GM23338 (cell line): ENCODE measurements around the gene FRYL.

Experiments
- CREB1 ChIP-seq: fragments of 250-450 bp; sonication (Bioruptor Pico); IDR thresholded peaks from 2 replicates; pipeline ENCODE4 v1.5.0; 2020; ENCODE audit warnings: low read depth, mild to moderate bottlenecking, moderate library complexity
- EZH2 ChIP-seq: fragments of 200-600 bp; sonication (generic); IDR thresholded peaks from one replicate; pipeline ENCODE4 v1.8.0; 2017; ENCODE audit warnings: antibody characterized with exemption, mild to moderate bottlenecking, low read depth; ENCODE audit not compliant: unreplicated experiment
- EZH2phosphoT487 ChIP-seq: fragments of 200-600 bp; sonication (generic); IDR thresholded peaks from one replicate; pipeline ENCODE4 v1.8.1; 2018; ENCODE audit warnings: antibody characterized with exemption; ENCODE audit not compliant: unreplicated experiment
- NANOG ChIP-seq: IDR thresholded peaks from 2 replicates; pipeline ENCODE4 v1.6.1; 2016; ENCODE audit warnings: antibody characterized with exemption, borderline replicate concordance
- POLR2AphosphoS5 ChIP-seq: IDR thresholded peaks from 2 replicates; pipeline ENCODE4 v1.6.1; 2016; ENCODE audit warnings: antibody characterized with exemption, low read depth
- REST ChIP-seq: IDR thresholded peaks from one replicate; pipeline ENCODE4 v1.6.1; 2018; ENCODE audit warnings: antibody characterized with exemption; ENCODE audit not compliant: unreplicated experiment
- ZNF114 ChIP-seq: fragments of 250-450 bp; sonication (Bioruptor Pico); IDR thresholded peaks from 2 replicates; pipeline ENCODE4 v1.5.0; 2020; ENCODE audit warnings: mild to moderate bottlenecking, moderate library complexity
- TF ChIP-seq, protein P1 (sequence below), 2 experiments: fragments of 200-600 bp in 1 of 2; sonication (generic) in 1 of 2; conservative IDR thresholded peaks; 2 replicates each; pipeline versions ENCODE4 v1.5.1 to v1.6.1; 2016 to 2017; ENCODE audit warnings: antibody characterized with exemption in 2 of 2, low read depth in 2 of 2, mild to moderate bottlenecking in 2 of 2, moderate library complexity in 1 of 2

GRCh38 chr4:48467442-48467841, 312.6 kb downstream of the FRYL start:
- TF ChIP-seq, protein P1, sequence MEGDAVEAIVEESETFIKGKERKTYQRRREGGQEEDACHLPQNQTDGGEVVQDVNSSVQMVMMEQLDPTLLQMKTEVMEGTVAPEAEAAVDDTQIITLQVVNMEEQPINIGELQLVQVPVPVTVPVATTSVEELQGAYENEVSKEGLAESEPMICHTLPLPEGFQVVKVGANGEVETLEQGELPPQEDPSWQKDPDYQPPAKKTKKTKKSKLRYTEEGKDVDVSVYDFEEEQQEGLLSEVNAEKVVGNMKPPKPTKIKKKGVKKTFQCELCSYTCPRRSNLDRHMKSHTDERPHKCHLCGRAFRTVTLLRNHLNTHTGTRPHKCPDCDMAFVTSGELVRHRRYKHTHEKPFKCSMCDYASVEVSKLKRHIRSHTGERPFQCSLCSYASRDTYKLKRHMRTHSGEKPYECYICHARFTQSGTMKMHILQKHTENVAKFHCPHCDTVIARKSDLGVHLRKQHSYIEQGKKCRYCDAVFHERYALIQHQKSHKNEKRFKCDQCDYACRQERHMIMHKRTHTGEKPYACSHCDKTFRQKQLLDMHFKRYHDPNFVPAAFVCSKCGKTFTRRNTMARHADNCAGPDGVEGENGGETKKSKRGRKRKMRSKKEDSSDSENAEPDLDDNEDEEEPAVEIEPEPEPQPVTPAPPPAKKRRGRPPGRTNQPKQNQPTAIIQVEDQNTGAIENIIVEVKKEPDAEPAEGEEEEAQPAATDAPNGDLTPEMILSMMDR (conservative IDR thresholded peaks at IDR 0.05; ENCODE audit: low read depth in 2 of 2), result no peak
- no peak for TF ChIP-seq NANOG
- no peak for TF ChIP-seq EZH2
- no peak for TF ChIP-seq REST
- TF ChIP-seq POLR2AphosphoS5, result no peak
- no peak for TF ChIP-seq EZH2phosphoT487
- no peak for TF ChIP-seq CREB1 (CRISPR knock-in tag)
- no peak for TF ChIP-seq ZNF114 (CRISPR knock-in tag)
